GM12878 (cell line): ENCODE data around the gene CRIM1.

ENCODE experiments used
- ASH2L ChIP-seq: fragments of 300-600, 200-600 bp; sonication (generic); IDR thresholded peaks from 2 replicates; pipeline ENCODE4 v1.6.1; 2017; ENCODE audit warnings: low read depth, mild to moderate bottlenecking, borderline replicate concordance
- ATF3 ChIP-seq: IDR thresholded peaks from 2 replicates; pipeline ENCODE4 v1.6.1; 2011; ENCODE audit warnings: low read depth, mild to moderate bottlenecking, low read length, moderate library complexity, borderline replicate concordance; ENCODE audit errors: extremely low read depth
- CHD2 ChIP-seq: IDR thresholded peaks from 2 replicates; pipeline ENCODE4 v1.6.1; 2011; ENCODE audit warnings: low read depth, low read length, improper control_type of control experiment, borderline replicate concordance
- CTCF ChIP-seq, 3 experiments: IDR thresholded peaks in 2 of 3; conservative IDR thresholded peaks in 1 of 3; 2 replicates each; pipeline ENCODE4 v1.5.1; 2011; ENCODE audit warnings: low read depth in 3 of 3, low read length in 3 of 3, mild to moderate bottlenecking in 3 of 3, control low read depth in 2 of 3, moderate library complexity in 2 of 3, inconsistent platforms in 1 of 3, mixed read lengths in 1 of 3; ENCODE audit not compliant: control insufficient read depth in 2 of 3, insufficient read depth in 1 of 3; ENCODE audit errors: extremely low read depth in 1 of 3
- EZH2 ChIP-seq: IDR thresholded peaks from 2 replicates; pipeline ENCODE4 v1.6.1; 2012; ENCODE audit warnings: low read depth, mild to moderate bottlenecking, control low read depth, inconsistent platforms, low read length, borderline replicate concordance; ENCODE audit not compliant: control insufficient read depth
- HDAC2 ChIP-seq: fragments of 200-600 bp; sonication (generic); IDR thresholded peaks from 2 replicates; pipeline ENCODE4 v1.6.1; 2017
- IKZF1 ChIP-seq: fragments of 450-650 bp; conservative IDR thresholded peaks from 2 replicates; pipeline ENCODE4 v1.6.1; 2017; ENCODE audit warnings: antibody characterized with exemption, mild to moderate bottlenecking
- IRF4 ChIP-seq: IDR thresholded peaks from 2 replicates; pipeline ENCODE4 v1.6.1; 2011; ENCODE audit warnings: low read depth, low read length
- RAD21 ChIP-seq: IDR thresholded peaks from 2 replicates; pipeline ENCODE4 v1.6.1; 2011; ENCODE audit warnings: mild to moderate bottlenecking, low read depth, low read length, moderate library complexity; ENCODE audit not compliant: insufficient read depth
- SIN3A ChIP-seq: IDR thresholded peaks from 2 replicates; pipeline ENCODE4 v1.6.1; 2012; ENCODE audit warnings: low read depth, low read length, improper control_type of control experiment
- TCF3 ChIP-seq: IDR thresholded peaks from 2 replicates; pipeline ENCODE4 v1.6.1; 2012; ENCODE audit warnings: low read depth, mild to moderate bottlenecking, low read length, borderline replicate concordance; ENCODE audit not compliant: insufficient read depth
- ZNF274 ChIP-seq: IDR thresholded peaks from one replicate; pipeline ENCODE4 v1.8.0; 2011; ENCODE audit not compliant: insufficient read length, insufficient read depth

DNA sequence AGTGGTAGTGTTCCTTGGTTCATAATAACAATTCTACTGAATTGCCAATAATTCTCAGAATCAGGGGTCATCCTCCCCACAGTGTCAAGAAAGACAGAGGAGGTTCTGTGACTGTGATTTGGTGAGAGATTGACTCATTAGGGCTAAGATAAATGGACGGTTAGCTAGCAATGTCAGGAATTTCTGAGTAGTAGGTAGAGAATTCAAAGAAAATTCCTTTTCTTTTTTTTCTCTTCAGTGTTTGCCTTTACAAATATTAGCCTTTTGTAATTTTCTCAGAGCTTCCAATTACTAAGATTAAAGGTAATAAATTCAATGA, 16.8 kb upstream of the CRIM1 start:
- TF ChIP-seq IRF4 (no peak), ATF3 (no peak), TCF3 (no peak), CTCF (IDR thresholded peaks at IDR 0.05 in 2 of 3, conservative IDR thresholded peaks at IDR 0.05 in 1 of 3; ENCODE audit: control insufficient read depth in 2 of 3, extremely low read depth in 1 of 3, insufficient read depth in 1 of 3, low read depth in 3 of 3, low read length in 3 of 3) (no peak), CHD2 (no peak), ZNF274 (no peak), SIN3A (no peak), RAD21 (no peak), HDAC2 (no peak), ASH2L (no peak), IKZF1 (no peak), EZH2 (no peak)
